Testis (tissue), 2 donors: ENCODE measurements around the gene CRADD.

Experiments used
- POLR2A ChIP-seq: fragments of 450-650 bp; IDR thresholded peaks from one replicate; pipeline ENCODE4 v1.6.1; 2017; ENCODE audit warnings: antibody characterized with exemption, mild to moderate bottlenecking, moderate library complexity
- TF ChIP-seq, protein P1 (sequence below), 3 experiments: fragments of 450-650 bp in 2 of 3; fragments of 200-600 bp in 1 of 3; sonication (generic) in 1 of 3; IDR thresholded peaks; one replicate each; pipeline ENCODE4 v1.5.1; 2016 to 2019; ENCODE audit warnings: antibody characterized with exemption in 3 of 3, mild to moderate bottlenecking in 2 of 3, moderate library complexity in 1 of 3

GRCh38 chr12:93876360-93876759, 199.2 kb downstream of the CRADD start:
- TF ChIP-seq, protein P1, sequence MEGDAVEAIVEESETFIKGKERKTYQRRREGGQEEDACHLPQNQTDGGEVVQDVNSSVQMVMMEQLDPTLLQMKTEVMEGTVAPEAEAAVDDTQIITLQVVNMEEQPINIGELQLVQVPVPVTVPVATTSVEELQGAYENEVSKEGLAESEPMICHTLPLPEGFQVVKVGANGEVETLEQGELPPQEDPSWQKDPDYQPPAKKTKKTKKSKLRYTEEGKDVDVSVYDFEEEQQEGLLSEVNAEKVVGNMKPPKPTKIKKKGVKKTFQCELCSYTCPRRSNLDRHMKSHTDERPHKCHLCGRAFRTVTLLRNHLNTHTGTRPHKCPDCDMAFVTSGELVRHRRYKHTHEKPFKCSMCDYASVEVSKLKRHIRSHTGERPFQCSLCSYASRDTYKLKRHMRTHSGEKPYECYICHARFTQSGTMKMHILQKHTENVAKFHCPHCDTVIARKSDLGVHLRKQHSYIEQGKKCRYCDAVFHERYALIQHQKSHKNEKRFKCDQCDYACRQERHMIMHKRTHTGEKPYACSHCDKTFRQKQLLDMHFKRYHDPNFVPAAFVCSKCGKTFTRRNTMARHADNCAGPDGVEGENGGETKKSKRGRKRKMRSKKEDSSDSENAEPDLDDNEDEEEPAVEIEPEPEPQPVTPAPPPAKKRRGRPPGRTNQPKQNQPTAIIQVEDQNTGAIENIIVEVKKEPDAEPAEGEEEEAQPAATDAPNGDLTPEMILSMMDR (IDR thresholded peaks at IDR 0.05), result no peak
- no peak for TF ChIP-seq POLR2A
